OCI-LY7 (cell line): ENCODE results near the gene CDCA4. TPM values are rescaled to one million over a fixed set of nuclear protein-coding genes. Genes with fewer than 3 reads are reported as not detected.

Source experiments
- BruUV-seq: library from RNA; stranded (reverse); fragments of 400-500 nt; replicated peaks from 2 replicates; lab custom pipeline; 2021; lab: Mats Ljungman, UMichigan
- CTCF ChIA-PET: fragments of 300-600 bp; sonication (Branson Sonifier 250); formaldehyde crosslinking; loops from one replicate; lab custom pipeline; 2022; ENCODE audit warnings: antibody characterized with exemption; ENCODE audit not compliant: unreplicated experiment; lab: Charles Lee
- POLR2A ChIA-PET: fragments of 300-600 bp; sonication (Branson Sonifier 250); formaldehyde crosslinking; loops from one replicate; lab custom pipeline; 2022; ENCODE audit warnings: antibody characterized with exemption; lab: Charles Lee
- DNase-seq: peaks from one replicate; pipeline ENCODE4 v3.0.0-alpha.2; 2015; ENCODE audit warnings: low spot score
- H2AFZ ChIP-seq: fragments of 200-600 bp; sonication (generic), shearing (Covaris generic); 2 replicates; pipeline ENCODE4 v1.6.1; 2014; ENCODE audit warnings: mild to moderate bottlenecking, antibody characterized with exemption, low read length, moderate library complexity
- H3K27ac ChIP-seq: fragments of 200-600 bp; sonication (generic); 2 replicates; pipeline ENCODE4 v1.5.1; 2014; ENCODE audit warnings: mixed run types, low read depth, mild to moderate bottlenecking, moderate library complexity, low read length, inconsistent platforms; ENCODE audit not compliant: poor library complexity, severe bottlenecking
- H3K36me3 ChIP-seq: fragments of 200-600 bp; sonication (generic); 2 replicates; pipeline ENCODE4 v1.6.1; 2014; ENCODE audit warnings: mild to moderate bottlenecking, antibody characterized with exemption, low read length, moderate library complexity, mixed read lengths; ENCODE audit not compliant: insufficient read depth
- H3K4me1 ChIP-seq: fragments of 200-600 bp; sonication (generic); 2 replicates; pipeline ENCODE4 v1.5.1; 2014; ENCODE audit warnings: mild to moderate bottlenecking, low read length; ENCODE audit not compliant: insufficient read depth, poor library complexity, severe bottlenecking
- H3K4me2 ChIP-seq: fragments of 200-600 bp; sonication (generic); 2 replicates; pipeline ENCODE4 v1.6.1; 2014; ENCODE audit warnings: mild to moderate bottlenecking, low read length
- H3K4me3 ChIP-seq: fragments of 200-600 bp; sonication (generic); 2 replicates; pipeline ENCODE4 v1.5.1; 2014; ENCODE audit warnings: mild to moderate bottlenecking, low read depth, low read length; ENCODE audit not compliant: poor library complexity, severe bottlenecking
- H3K79me2 ChIP-seq: fragments of 200-600 bp; sonication (generic); 2 replicates; pipeline ENCODE4 v1.6.1; 2016; ENCODE audit warnings: low read depth, mild to moderate bottlenecking, low read length, moderate library complexity, mixed read lengths; ENCODE audit not compliant: insufficient read depth
- H3K9me2 ChIP-seq: fragments of 200-600 bp; sonication (generic); 2 replicates; pipeline ENCODE4 v1.6.1; 2016; ENCODE audit warnings: mild to moderate bottlenecking, low read length, mixed read lengths; ENCODE audit not compliant: insufficient read depth
- H3K9me3 ChIP-seq: fragments of 200-600 bp; sonication (generic); 2 replicates; pipeline ENCODE4 v1.6.1; 2014; ENCODE audit warnings: mild to moderate bottlenecking, mixed run types, low read length, mixed read lengths
- H4K20me1 ChIP-seq: fragments of 200-600 bp; sonication (generic); 2 replicates; pipeline ENCODE4 v1.6.1; 2014; ENCODE audit warnings: mild to moderate bottlenecking, antibody characterized with exemption, low read length, moderate library complexity, mixed read lengths; ENCODE audit not compliant: insufficient read depth
- CTCF ChIP-seq: fragments of 200-600 bp; sonication (generic); conservative IDR thresholded peaks from 2 replicates; pipeline ENCODE4 v1.5.1; 2014; ENCODE audit warnings: mild to moderate bottlenecking, antibody characterized with exemption, low read length, moderate library complexity, mixed read lengths
- EZH2phosphoT487 ChIP-seq: fragments of 200-600 bp; sonication (generic); IDR thresholded peaks from 2 replicates; pipeline ENCODE4 v1.6.1; 2018; ENCODE audit warnings: low read depth, borderline replicate concordance, mild to moderate bottlenecking, mixed run types, antibody characterized with exemption, low read length, moderate library complexity, mixed read lengths
- intact Hi-C: fragments of 100-400 bp; cut with micrococcal nuclease; formaldehyde crosslinking; loops from one replicate; pipeline ENCODE4 v1.10.0; 2022; ENCODE audit not compliant: unreplicated experiment
- total RNA-seq, 2 experiments: library from RNA; depleted of rRNA in 1 of 2; stranded (reverse); fragments of >200 nt in 1 of 2; shearing (Covaris generic) in 1 of 2; gene quantifications; 2 replicates each; pipeline ENCODE4 v1.2.3, GENCODE V29; 2014 to 2022

CDCA4 gene
- total RNA-seq, 2 experiments from 2014 or later: 74.0 to 109 TPM

- Histone ChIP-seq H3K9me2 (no peaks in the 10 kb centered on the region), H3K4me1 (peaks cover 4% of the 10 kb centered on the region), H2AFZ (no peak overlapping the region), H3K79me2 (no peaks in the 10 kb centered on the region), H3K4me3 (no peak overlapping the region), H3K27ac (no peak overlapping the region), H3K4me2 (no peak overlapping the region), H3K9me3 (no peaks in the 10 kb centered on the region), H3K36me3 (no peaks in the 10 kb centered on the region), H4K20me1 (no peaks in the 10 kb centered on the region; the same call in 1 of the 2 replicates)
- ChIA-PET POLR2A (no interaction called here), CTCF (no interaction called here)
- intact Hi-C loops: no loop called here
- no peak for TF ChIP-seq CTCF
- no peak for DNase-seq
- BruUV-seq: no TSS peak
Measured at GRCh38 chr14:104991896-104992230, 29.0 kb downstream of the CDCA4 start.

GRCh38 chr14:104989951-104990303, 31.0 kb downstream of the CDCA4 start:
- H3K9me2 ChIP-seq: no peaks in the 10 kb centered on the region
- no peaks in the 10 kb centered on the region for H4K20me1 ChIP-seq
- intact Hi-C loops: no loop called here
- no peak overlapping the region for H3K4me3 ChIP-seq
- H3K4me1 ChIP-seq: peaks cover 7% of the 10 kb centered on the region
- no TSS peak for BruUV-seq
- no peak for DNase-seq
- H3K4me2 ChIP-seq: no peak overlapping the region
- no peaks in the 10 kb centered on the region for H3K79me2 ChIP-seq
- no peak for TF ChIP-seq EZH2phosphoT487
- no peak for TF ChIP-seq CTCF
- H3K9me3 ChIP-seq: no peaks in the 10 kb centered on the region
- no peak overlapping the region for H3K27ac ChIP-seq
- CTCF ChIA-PET: no interaction called here
- POLR2A ChIA-PET: no interaction called here
- no peak overlapping the region for H2AFZ ChIP-seq
- no peaks in the 10 kb centered on the region for H3K36me3 ChIP-seq

GRCh38 chr14:104989236-104989950, 31.5 kb downstream of the CDCA4 start:
- no peak overlapping the region for H3K4me2 ChIP-seq
- peaks cover 7% of the 10 kb centered on the region for H3K4me1 ChIP-seq
- no peak overlapping the region for H3K4me3 ChIP-seq
- no peak overlapping the region for H3K27ac ChIP-seq
- no peaks in the 10 kb centered on the region for H4K20me1 ChIP-seq
- CTCF ChIA-PET: no interaction called here
- no TSS peak for BruUV-seq
- intact Hi-C loops: no loop called here
- POLR2A ChIA-PET: no interaction called here
- no peak overlapping the region for H2AFZ ChIP-seq
- H3K9me2 ChIP-seq: no peaks in the 10 kb centered on the region
- DNase-seq: no peak
- no peaks in the 10 kb centered on the region for H3K79me2 ChIP-seq
- TF ChIP-seq EZH2phosphoT487: no peak
- no peaks in the 10 kb centered on the region for H3K36me3 ChIP-seq
- no peaks in the 10 kb centered on the region for H3K9me3 ChIP-seq
